ENCODE results near the gene ZFAND6.

Gene ZFAND6

GRCh38 chr15:80052597-80053304 lies 6.7 kb upstream of the ZFAND6 start:
- no peak for DNase-seq (ENCODE audit: low spot score)

- DNase-seq (ENCODE audit: low spot score), result no peak
Observed at GRCh38 chr15:80055933-80056332, 3.5 kb upstream of the ZFAND6 start.

GRCh38 chr15:80058044-80058443 lies 1.4 kb upstream of the ZFAND6 start:
- DNase-seq (ENCODE audit: low spot score), result no peak

GRCh38 chr15:80059786-80060355 lies 395 bp downstream of the ZFAND6 start:
- peak; percentile 78 for DNase-seq (ENCODE audit: low spot score)

GRCh38 chr15:80060356-80061006 lies 1.0 kb downstream of the ZFAND6 start:
- peak; percentile 69 for DNase-seq (ENCODE audit: low spot score)

- DNase-seq (ENCODE audit: low spot score), result no peak
Observed at GRCh38 chr15:80061582-80061981, 2.1 kb downstream of the ZFAND6 start.

- DNase-seq (ENCODE audit: low spot score), result no peak
Observed at GRCh38 chr15:80066912-80067311, 7.4 kb downstream of the ZFAND6 start.

- DNase-seq (ENCODE audit: low spot score), result no peak
Observed at GRCh38 chr15:80068578-80068977, 9.1 kb downstream of the ZFAND6 start.

GRCh38 chr15:80070840-80071239 lies 11.4 kb downstream of the ZFAND6 start:
- no peak for DNase-seq (ENCODE audit: low spot score)

GRCh38 chr15:80071652-80072051 lies 12.2 kb downstream of the ZFAND6 start:
- no peak for DNase-seq (ENCODE audit: low spot score)

- DNase-seq (ENCODE audit: low spot score), result peak; percentile 96
Observed at GRCh38 chr15:80072285-80072994, 13.0 kb downstream of the ZFAND6 start.

GRCh38 chr15:80073197-80073596 lies 13.7 kb downstream of the ZFAND6 start:
- no peak for DNase-seq (ENCODE audit: low spot score)

- DNase-seq (ENCODE audit: low spot score), result no peak
Observed at GRCh38 chr15:80076321-80077318, 17.1 kb downstream of the ZFAND6 start.

GRCh38 chr15:80081390-80081789 lies 21.9 kb downstream of the ZFAND6 start:
- no peak for DNase-seq (ENCODE audit: low spot score)

GRCh38 chr15:80087104-80087503 lies 27.6 kb downstream of the ZFAND6 start:
- DNase-seq (ENCODE audit: low spot score), result no peak

GRCh38 chr15:80090041-80090440 lies 30.6 kb downstream of the ZFAND6 start:
- no peak for DNase-seq (ENCODE audit: low spot score)

- DNase-seq (ENCODE audit: low spot score), result no peak
Observed at GRCh38 chr15:80090879-80091503, 31.5 kb downstream of the ZFAND6 start.

- no peak for DNase-seq (ENCODE audit: low spot score)
Observed at GRCh38 chr15:80093854-80094418, 34.5 kb downstream of the ZFAND6 start.

- DNase-seq (ENCODE audit: low spot score), result no peak
Observed at GRCh38 chr15:80095511-80095910, 36.0 kb downstream of the ZFAND6 start.

GRCh38 chr15:80095969-80096368 lies 36.5 kb downstream of the ZFAND6 start:
- DNase-seq (ENCODE audit: low spot score), result no peak

- no peak for DNase-seq (ENCODE audit: low spot score)
Observed at GRCh38 chr15:80098341-80098740, 38.9 kb downstream of the ZFAND6 start.

Measured in SW480 (cell line).